Measurements from ENCODE around the gene TMEM120B.
"Not testable (repeated sequence)": the region's sequence is repeated elsewhere in the genome, so short reads cannot be mapped to it uniquely, and the experiment has no call there.

Gene TMEM120B

DNA sequence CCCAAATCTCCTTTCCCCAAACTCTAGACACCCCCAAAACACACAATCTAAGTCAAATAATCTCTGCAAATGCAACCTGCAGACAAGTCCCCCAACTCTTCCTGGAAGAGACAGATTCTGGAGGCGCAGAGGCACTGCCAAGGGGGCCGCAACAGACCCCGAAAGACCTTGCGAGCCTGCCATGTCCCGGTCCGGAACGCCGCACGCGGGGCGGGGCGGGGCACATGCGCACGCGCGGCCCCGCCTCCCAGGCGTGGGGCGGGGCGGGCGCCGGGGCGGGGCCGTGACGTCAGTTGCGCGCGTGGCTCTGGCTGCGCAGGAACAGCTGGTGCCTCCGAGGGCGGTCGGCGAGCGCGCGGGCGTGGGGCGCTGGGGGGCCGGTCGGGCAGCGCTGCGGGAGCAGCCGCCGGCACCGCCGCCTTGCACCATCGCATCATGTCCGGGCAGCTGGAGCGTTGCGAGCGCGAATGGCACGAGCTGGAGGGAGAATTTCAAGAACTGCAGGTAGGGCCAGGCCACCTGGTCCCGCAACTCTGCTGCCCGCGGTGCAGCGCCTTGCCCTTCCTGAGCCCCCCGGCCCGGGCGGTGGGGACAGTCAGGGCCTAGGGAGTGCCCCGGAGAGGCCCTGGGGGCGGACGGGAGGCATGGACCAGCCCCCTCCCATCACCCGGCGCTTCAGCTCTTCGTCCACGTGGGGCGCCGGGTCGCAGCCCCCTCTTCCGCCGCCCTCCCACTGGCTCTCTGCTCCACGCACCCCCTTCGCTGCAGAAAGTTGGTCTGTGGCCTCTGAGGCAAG is at the start of gene TMEM120B:
TMEM120B (plus strand) TSS at position 292 of the 796 bp plus-strand sequence; CDS start at position 436, 144 bp downstream.
- peak; percentile 77 for DNase-seq (ENCODE audit: low spot score)

DNA sequence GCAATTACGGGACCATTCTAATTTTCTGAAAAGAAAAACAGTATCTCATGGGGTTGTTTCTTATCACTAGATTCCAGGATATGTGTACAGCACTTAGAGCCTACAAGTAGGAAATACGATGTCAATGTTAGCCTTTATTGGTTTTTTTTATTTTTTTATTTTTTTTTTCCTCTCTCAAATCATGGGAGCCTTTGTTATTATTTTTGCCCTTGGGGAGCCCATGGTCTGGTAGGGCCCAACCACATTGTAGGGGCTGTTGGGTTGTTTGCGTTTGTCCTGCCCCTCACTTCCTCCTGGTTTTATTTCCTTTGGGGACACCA is 49.0 kb upstream of the TMEM120B start:
- no peak for DNase-seq (ENCODE audit: low spot score)

DNA sequence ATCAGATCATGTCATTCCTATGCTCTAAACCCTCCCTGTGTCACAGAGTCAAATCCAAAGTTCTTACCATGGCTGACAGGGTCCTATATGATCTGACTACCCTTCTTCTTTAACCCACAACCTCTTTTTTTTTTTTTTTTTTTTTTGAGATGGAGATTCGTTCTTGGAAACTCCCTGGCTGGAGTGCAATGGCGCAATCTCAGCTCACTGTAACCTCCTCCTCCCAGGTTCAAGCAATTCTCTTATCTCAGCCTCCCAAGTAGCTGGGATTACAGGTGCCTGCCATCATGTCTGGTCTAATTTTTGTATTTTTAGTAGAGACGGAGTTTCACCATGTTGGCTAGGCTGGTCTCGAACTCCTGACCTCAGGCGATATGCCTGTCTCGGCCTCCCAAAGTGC is 45.7 kb upstream of the TMEM120B start:
- DNase-seq (ENCODE audit: low spot score) = not testable (repeated sequence)

DNA sequence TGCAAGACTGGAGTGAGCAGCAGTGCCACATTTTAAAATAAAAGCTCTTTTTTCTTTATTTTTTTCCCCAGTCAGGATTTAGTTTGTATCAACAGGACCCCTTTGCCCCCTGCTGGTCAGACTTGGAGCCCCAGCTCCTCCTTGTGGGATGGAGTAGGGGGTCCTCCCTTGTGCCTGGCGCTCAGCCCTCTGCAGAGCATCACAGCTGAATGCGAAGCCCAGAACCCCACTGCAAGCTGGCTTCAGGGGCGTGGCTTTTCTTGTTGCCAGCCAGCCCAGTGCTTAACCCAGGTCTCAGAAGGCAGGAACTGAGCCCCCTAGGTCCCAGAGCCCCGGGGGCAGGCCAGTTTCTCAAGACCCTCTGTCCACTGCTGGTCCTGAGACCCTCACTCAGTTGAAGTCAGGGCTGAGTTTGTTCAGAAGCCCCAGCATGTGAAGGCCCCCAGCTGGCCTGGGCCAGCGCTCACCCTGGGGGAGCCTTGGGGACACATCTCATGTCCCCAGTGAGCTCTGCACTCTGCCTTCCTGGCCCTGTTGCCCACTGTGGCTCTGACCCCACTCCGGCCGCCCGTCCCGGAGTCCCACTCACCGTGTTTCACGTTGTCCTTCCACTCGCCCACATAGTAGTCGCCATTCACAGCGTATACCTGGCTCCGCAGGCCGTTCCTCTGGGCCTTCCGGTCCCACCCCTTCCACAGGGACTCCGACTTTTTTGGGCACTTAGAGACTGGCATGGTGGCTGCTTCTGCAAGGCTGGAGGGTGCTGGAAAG is 43.6 kb upstream of the TMEM120B start:
- DNase-seq (ENCODE audit: low spot score) = no peak

DNA sequence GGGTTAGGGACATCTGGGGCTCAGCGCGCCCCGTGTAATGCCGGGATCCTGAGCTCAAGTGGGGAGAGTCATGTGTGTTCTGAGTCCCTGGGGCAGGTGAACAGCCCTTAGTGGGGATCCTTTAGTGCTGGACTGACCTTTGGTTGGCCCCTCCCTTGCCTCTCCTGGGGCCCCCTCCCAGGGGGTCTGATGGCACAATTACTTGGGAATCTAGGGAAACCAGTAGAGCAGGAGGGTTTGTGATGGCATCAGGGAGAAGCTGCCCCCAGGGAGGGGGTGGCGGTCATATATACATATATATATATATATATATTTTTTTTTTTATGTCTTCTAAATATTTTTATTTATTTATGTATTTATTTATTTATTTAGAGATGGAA is 43.0 kb upstream of the TMEM120B start, which contains the start of gene MORN3:
MORN3 (minus strand) TSS at position 134 of the 380 bp plus-strand sequence. CDS start 171 bp downstream, outside the sequence.
- DNase-seq (ENCODE audit: low spot score) = no peak

DNA sequence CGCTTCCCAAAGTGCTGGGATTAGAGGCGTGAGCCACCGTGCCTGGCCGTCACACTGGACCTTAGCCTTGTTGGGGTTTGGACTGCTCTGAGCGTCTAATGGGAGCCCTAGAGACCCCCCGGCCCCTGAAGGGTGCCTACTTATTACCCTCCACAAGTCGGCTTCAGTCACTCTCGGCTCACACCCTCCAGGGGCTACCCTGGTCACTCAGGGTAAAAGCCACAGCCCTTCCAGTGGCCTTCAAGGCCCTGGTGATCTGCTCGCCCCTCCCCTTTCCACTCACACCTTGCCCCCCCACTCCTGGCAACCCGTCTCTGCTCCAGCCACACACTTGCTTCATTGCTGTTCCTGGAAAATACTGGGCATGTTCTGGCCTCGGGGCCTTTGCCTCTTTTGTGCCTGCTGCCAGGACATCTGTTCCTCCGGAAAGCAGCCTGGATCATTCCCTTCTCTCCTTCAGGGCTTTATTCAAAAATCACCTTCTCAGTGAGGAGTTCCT is 39.5 kb upstream of the TMEM120B start:
- no peak for DNase-seq (ENCODE audit: low spot score)

DNA sequence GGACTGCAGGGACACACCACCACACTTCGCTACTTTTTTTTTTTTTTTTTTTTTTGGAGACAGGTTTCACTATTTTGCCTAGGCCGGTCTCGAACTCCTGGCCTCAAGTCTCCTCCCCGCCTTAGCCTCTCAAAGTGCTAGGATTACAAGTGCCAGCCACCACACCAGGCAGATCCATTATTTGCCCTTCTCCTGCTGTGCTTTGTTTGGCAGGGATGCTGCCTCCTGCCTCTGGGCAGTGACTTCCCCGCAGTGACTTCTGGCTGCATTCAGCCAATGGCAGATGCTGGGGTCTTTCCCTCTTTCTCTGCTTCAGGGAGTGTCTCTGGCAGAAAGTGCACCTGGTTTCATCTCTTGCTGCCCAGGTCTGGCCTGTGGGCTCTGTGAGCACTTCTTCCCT is 36.4 kb upstream of the TMEM120B start:
- no peak for DNase-seq (ENCODE audit: low spot score)

DNA sequence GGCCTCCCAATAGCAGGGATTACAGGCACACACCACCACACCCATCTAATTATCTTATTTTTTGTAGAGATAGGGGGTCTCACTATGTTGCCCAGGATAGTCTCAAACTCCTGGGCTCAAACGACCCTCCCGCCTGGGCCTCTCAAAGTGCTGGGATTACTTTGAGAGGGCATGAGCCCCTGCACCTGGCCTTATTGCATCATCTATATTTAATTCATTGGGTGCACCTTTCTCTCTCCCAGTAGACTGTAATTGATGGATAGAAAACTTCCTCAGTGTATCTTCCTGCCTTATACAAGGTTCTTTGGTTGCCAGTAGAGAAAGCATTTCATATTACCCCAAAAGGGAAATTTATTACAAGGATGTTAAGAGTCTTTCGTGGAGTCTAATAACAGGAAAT is 34.2 kb upstream of the TMEM120B start:
- DNase-seq (ENCODE audit: low spot score) = no peak

DNA sequence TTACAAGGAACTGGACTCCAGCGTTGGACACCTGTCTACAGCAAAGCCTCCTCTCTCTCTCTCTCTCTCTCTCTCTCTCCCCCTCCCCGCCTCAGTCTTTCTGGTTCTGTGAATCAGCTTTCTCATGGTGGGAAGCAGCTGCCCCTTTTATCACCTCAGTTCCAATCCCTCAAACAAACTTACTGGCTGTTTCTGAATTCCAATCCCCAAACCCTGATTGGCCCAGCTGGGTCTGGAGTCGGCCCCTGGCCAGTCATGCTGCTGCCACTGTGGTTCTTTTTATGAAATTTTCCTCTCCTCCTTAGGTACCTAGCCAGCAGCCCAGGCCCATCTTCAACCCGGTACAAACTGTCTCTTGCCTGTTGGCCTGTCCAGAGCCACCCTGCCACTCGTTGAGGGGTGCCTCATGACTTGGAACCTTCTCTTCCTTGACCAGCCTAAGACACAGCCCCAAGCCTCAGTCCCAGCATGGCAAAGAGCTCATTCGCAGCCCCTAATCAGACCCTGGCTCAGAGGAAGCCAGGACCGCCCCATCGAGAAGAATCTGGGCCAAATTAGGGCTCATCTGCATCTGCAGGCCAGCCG is 33.7 kb upstream of the TMEM120B start:
- no peak for DNase-seq (ENCODE audit: low spot score)

DNA sequence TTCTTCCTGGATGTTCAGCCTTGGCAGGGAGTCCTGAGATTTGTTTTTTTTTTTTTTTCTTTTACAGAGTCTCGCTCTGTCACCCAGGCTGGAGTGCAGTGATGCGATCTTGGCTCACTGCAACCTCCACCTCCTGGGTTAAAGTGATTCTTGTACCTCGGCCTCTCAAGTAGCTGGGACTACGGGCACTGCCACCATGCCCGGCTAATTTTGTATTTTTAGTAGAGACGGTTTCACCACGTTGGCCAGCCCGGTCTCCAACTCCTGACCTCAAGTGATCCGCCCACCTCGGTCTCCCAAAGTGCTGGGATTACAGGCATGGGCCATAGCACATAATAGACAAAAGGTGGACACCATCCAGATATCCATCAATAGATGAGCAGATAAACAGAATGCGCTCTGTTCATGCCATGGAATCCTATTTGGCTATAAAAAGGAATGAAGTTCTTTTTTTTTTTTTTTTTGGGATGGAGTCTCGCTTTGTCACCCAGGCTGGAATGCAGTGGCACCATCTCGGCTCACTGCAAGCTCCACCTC is 32.8 kb upstream of the TMEM120B start:
- DNase-seq (ENCODE audit: low spot score) = peak; percentile 39

DNA sequence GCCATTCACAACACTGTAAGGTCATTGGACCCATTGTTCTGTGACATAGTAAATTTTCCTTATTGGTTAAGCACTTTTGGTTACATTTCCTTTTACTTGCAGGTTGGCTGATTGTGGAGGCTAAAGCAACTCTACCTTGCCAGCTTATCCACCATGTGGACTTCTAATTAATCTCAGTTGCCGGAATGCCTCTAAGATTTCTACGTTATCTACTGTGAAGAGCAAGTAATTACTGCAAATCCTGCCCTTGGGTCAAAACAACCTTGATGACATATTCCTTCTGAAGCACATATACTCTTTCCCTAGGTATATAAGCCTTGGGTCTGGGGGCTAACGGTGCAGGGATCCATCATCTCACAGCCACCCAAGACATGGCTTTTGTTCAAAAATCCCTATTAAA is 23.6 kb upstream of the TMEM120B start:
- DNase-seq (ENCODE audit: low spot score) = no peak

DNA sequence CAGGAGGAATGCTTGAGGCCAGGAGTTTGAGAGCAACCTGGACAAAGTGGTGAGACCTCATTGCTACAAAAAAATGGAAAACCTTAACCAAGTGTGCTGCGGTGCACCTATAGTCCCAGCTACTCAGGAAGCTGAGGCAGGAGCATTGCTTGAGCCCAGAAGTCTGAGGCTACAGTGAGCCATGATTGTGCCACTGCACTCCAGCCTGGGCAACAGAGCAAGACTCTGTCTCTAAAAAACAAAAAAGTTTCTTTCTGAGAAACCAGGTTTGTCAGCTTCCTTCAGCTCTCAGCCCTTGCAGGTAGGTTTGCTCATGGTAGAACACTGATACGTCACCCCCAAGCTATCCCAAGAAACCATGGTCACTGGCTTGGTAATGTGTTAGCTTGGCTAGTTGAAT is 23.1 kb upstream of the TMEM120B start:
- DNase-seq (ENCODE audit: low spot score) = no peak

DNA sequence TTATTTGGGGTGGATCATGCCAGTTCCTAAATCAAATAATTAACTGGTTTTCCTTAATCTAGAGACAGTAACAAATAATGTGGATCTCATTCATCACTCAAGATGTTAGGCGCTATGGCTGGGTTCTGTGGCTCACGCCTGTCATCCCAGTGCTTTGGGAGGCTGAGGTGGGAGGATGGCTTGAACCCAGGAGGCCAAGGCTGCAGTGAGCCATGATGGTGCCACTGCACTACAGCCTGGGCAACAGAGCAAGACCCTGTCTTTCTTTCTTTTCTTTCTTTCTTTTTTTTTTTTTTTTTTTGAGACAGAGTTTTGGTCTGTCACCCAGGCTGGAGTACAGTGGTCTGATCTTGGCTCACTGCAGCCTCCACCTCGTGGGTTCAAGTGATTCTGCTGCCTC is 19.8 kb upstream of the TMEM120B start:
- DNase-seq (ENCODE audit: low spot score) = not testable (repeated sequence)

DNA sequence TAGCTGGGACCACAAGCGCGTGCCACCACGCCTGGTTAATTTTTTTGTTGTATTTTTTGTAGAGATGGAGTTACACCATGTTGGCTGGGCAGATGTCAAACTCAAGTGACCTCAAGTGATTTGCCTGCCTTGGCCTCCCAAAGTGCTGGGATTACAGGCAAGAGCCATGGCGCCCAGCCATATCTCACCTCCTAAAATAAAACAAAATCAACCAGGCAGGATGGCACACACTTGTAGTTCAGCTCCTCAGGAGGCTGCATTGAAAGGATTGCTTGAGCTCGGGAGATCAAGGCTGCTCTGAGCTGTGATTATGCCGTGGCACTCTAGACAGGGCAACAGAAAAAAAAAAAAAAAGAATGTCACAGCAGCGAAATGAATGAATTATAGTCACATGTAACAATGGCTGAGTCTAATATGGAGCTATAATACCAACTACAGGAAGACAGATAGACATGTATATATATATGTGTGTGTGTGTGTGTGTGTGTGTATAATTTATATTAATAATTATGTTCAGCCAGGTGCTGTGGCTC is 19.3 kb upstream of the TMEM120B start:
- DNase-seq (ENCODE audit: low spot score) = no peak

DNA sequence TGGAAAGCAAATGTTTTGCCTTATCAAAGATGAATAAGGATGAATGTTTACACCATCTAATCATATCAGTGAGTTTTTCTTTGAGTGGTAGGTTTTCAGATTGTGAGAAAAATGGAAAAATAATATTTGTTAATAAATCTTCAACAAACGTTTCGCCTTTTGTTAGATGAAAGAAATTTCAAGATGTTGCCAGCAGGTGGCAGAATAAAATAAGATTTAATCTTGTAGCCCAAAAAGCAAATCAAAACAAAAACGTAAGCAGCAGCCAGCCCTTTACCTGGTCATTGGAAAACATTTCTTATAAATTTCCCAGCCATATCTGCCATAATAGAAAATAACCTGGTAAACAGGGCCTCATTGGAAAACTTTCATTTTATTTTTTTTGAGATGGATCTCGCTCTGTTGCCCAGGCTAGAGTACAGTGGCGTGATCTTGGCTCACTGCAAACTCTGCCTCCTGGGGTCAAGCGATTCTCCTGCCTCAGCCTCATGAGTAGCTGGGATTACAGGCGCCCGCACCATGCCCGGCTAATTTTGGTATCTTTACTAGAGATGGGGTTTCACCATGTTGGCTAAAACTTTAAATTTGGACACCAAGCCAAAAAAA is 15.4 kb upstream of the TMEM120B start:
- peak; percentile 57 for DNase-seq (ENCODE audit: low spot score)

DNA sequence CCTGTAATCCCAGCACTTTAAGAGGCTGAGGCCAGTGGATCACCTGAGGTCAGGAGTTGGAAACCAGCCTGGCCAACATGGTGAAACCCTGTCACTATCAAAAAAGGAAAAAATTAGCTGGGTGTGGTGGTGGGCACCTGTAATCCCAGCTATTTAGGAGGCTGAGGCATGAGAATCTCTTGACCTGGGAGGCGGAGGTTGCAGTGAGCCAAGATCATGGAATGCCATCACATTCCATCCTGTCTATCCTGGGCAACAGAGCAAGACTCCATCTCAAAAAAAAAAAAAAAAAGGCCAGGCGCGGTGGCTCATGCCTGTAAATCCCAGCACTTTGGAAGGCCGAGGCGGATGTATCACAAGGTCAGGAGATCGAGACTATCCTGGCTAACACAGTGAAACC is 14.7 kb upstream of the TMEM120B start:
- DNase-seq (ENCODE audit: low spot score) = not testable (repeated sequence)

DNA sequence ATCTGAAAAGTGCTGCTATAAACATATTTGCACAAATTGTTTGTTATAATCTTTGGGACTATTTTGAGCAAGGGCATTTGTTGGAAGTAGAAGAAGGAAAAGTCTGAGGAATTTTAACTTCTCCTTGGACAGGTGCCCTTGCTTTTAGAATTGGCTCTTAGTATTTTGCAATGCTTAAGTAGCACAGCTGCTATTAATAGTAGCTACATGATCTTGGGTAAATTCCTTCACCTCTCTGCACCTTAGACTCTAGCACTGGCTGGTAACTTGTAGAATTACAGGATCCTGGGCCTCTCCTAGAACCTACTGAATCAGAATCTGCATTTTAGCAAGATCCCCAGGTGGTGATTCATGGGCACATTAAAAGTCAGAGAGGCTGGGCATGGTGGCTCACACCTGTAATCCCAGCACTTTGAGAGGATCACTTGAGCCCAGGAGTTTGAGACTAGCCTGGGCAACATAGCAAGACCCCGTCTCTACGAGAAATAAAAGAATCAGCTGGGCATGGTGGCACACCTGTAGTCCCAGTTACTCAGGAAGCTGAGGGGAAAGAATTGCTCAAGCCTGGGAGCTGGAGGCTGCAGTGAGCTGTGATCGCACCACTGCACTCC is 10.8 kb upstream of the TMEM120B start:
- DNase-seq (ENCODE audit: low spot score) = no peak

DNA sequence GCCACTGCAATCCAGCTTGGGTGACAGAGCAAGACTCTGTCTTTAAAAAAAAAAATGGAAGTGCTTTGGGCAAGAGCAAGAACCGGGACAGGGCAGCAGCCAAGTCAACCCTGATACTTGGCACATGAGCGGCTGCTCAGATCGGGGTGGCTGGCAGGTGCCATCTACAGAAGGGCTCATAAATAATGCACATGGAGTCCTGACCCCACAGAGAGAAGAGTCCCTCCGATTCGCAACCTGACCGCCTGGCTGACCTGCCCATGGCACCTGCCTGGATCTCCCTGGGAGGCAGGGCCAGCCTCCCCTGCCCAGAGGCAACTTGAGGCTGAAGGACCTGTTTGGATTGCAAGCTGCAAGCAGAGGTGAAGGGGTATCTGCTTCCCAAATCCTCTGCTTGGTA is 9.6 kb upstream of the TMEM120B start:
- no peak for DNase-seq (ENCODE audit: low spot score)

DNA sequence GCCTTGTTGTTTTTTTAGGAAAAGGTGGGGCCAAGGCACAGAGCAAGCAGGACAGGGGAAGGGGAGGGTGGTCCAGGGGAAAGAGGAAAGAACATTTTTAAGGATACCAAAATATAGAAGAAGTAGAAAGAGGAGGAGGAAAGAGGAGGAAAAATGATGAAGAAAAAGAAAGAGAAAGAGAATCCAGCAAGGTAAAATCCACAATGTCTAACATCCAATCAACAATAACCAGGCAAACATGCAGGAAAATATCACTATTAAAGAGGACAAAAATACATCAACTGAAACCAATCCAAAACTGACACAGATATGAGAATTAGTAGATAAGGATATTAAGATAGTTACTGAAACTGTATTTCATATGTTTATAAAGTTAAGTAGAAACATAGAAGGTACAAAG is 7.0 kb upstream of the TMEM120B start:
- DNase-seq (ENCODE audit: low spot score) = no peak

DNA sequence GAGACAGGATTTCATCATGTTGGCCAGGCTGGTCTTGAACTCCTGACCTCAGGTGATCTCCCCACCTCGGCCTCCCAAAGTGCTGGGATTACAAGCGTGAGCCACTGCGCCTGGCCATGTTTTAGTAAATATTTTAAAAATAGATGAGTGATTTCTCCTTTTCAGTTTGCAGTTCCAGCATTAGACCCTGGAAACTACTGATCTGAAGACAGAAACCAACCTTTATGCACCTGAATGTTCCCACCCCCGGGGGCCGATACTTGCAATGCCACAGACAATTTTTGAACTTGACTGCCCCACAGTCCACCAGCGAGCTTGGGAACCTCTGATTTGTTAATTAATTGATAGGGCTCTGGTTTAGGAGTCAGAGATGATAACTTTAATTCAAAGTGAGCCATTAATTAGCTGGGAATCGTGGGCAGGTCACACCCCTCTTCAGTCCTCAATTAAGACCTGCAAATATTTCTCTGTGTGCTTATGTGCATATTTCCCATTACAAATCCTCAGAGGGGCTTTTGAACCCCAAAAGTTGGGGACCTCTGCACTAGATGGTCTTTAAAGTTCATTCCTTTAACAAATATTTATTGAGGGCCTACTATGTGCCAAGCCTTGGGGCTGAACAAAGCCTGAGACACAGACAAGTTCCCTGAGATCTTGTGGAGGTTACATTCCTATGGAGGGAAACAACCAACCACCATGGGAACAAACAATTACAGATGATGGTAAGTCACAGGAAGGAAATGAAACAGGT is 4.1 kb upstream of the TMEM120B start:
- no peak for DNase-seq (ENCODE audit: low spot score)

DNA sequence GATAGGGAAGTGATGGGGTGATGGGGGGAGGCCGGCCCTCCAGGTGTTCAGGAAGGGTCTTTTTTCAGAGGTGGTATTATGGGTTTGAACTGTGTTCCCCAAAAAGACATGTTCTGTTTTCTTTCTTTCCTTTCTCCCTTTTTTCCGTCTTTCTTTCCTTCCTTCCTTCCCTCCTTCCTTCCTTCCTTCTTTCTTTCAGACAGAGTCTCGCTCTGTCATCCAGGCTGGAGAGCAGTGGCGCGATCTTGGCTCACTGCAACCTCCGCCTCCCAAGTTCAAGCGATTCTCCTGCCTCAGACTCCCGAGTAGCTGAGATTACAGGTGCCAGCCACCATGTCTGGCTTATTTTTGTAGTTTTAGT is 3.5 kb upstream of the TMEM120B start:
- not testable (repeated sequence) for DNase-seq (ENCODE audit: low spot score)
